Measurements from ENCODE around the gene WDR81.
"Not testable (repeated sequence)": the region's sequence is repeated elsewhere in the genome, so short reads cannot be mapped to it uniquely, and the experiment has no call there.

The WDR81 gene

GRCh38 chr17:1737531-1738291 is 13.2 kb downstream of the WDR81 start:
- Histone ChIP-seq H3K27me3 (ENCODE audit: insufficient read depth, poor library complexity, severe bottlenecking) (no peaks in the 10 kb centered on the region), H3K27ac (ENCODE audit: poor library complexity, severe bottlenecking) (no peak overlapping the region), H3K36me3 (ENCODE audit: low read depth) (no peaks in the 10 kb centered on the region), H3K4me1 (ENCODE audit: insufficient read depth, poor library complexity, severe bottlenecking) (peaks cover 3% of the 10 kb centered on the region), H3K9me3 (ENCODE audit: severe bottlenecking) (no peaks in the 10 kb centered on the region), H3K4me3 (ENCODE audit: severe bottlenecking) (no peak overlapping the region)
- DNase-seq (ENCODE audit: low spot score) (peak; percentile 50), ATAC-seq (ENCODE audit: low read depth) (no peak)
- no peak for TF ChIP-seq CTCF (IDR thresholded peaks at IDR 0.05; ENCODE audit: poor library complexity, severe bottlenecking)

GRCh38 chr17:1741899-1742298 is 17.4 kb downstream of the WDR81 start:
- not testable (repeated sequence) for H3K36me3 ChIP-seq (ENCODE audit: low read depth); H3K27me3 ChIP-seq (ENCODE audit: insufficient read depth, poor library complexity, severe bottlenecking); H3K4me1 ChIP-seq (ENCODE audit: insufficient read depth, poor library complexity, severe bottlenecking); H3K4me3 ChIP-seq (ENCODE audit: severe bottlenecking); H3K9me3 ChIP-seq (ENCODE audit: severe bottlenecking); ATAC-seq (ENCODE audit: low read depth); H3K27ac ChIP-seq (ENCODE audit: poor library complexity, severe bottlenecking); DNase-seq (ENCODE audit: low spot score)

- TF ChIP-seq CTCF (IDR thresholded peaks at IDR 0.05; ENCODE audit: poor library complexity, severe bottlenecking), result no peak
- H3K27ac ChIP-seq (ENCODE audit: poor library complexity, severe bottlenecking), result no peak within 1 kb of the TSS
- ATAC-seq (ENCODE audit: low read depth), result no peak
These were observed 18.0 kb downstream of the WDR81 start, which contains the start of gene SERPINF2 for GRCh38 chr17:1742371-1743087. SERPINF2 (plus strand) TSS chr17:1742871; CDS start chr17:1744996, 2,125 bp downstream.

GRCh38 chr17:1743088-1743439 is 18.6 kb downstream of the WDR81 start:
- Histone ChIP-seq H3K27me3 (ENCODE audit: insufficient read depth, poor library complexity, severe bottlenecking) (no peaks in the 10 kb centered on the region), H3K4me3 (ENCODE audit: severe bottlenecking) (no peak overlapping the region), H3K27ac (ENCODE audit: poor library complexity, severe bottlenecking) (no peak overlapping the region), H3K9me3 (ENCODE audit: severe bottlenecking) (no peaks in the 10 kb centered on the region), H3K4me1 (ENCODE audit: insufficient read depth, poor library complexity, severe bottlenecking) (no peaks in the 10 kb centered on the region), H3K36me3 (ENCODE audit: low read depth) (no peaks in the 10 kb centered on the region)
- ATAC-seq (ENCODE audit: low read depth) (no peak), DNase-seq (ENCODE audit: low spot score) (peak; percentile 51)
- TF ChIP-seq CTCF (IDR thresholded peaks at IDR 0.05; ENCODE audit: poor library complexity, severe bottlenecking), result no peak

More at GRCh38 chr17:1742371-1743087, 18.0 kb downstream of the WDR81 start, which contains the start of gene SERPINF2:
- Histone ChIP-seq H3K9me3 (ENCODE audit: severe bottlenecking) (no peaks in the 10 kb centered on the region), H3K4me1 (ENCODE audit: insufficient read depth, poor library complexity, severe bottlenecking) (no peaks in the 10 kb centered on the region), H3K4me3 (ENCODE audit: severe bottlenecking) (no peak within 1 kb of the TSS), H3K27me3 (ENCODE audit: insufficient read depth, poor library complexity, severe bottlenecking) (no peaks in the 10 kb centered on the region), H3K36me3 (ENCODE audit: low read depth) (no peaks in the 10 kb centered on the region)
- DNase-seq (ENCODE audit: low spot score), result no peak

GRCh38 chr17:1744551-1745512 is 20.3 kb downstream of the WDR81 start:
- Histone ChIP-seq H3K4me3 (ENCODE audit: severe bottlenecking) (no peak overlapping the region), H3K9me3 (ENCODE audit: severe bottlenecking) (no peaks in the 10 kb centered on the region), H3K27ac (ENCODE audit: poor library complexity, severe bottlenecking) (no peak overlapping the region), H3K4me1 (ENCODE audit: insufficient read depth, poor library complexity, severe bottlenecking) (no peaks in the 10 kb centered on the region), H3K36me3 (ENCODE audit: low read depth) (no peaks in the 10 kb centered on the region), H3K27me3 (ENCODE audit: insufficient read depth, poor library complexity, severe bottlenecking) (no peaks in the 10 kb centered on the region)
- DNase-seq (ENCODE audit: low spot score), result no peak
- no peak for ATAC-seq (ENCODE audit: low read depth)
- no peak for TF ChIP-seq CTCF (IDR thresholded peaks at IDR 0.05; ENCODE audit: poor library complexity, severe bottlenecking)
